GM10266 (cell line): Measurements from ENCODE around the gene ELL2.
"Not testable (repeated sequence)": the region's sequence is repeated elsewhere in the genome, so short reads cannot be mapped to it uniquely, and the experiment has no call there.

Experiments
- DNase-seq: peaks from one replicate; pipeline ENCODE4 v3.0.0; 2012; ENCODE audit errors: extremely low spot score
- TF ChIP-seq, protein P1 (sequence below): IDR thresholded peaks from 2 replicates; pipeline ENCODE4 v1.5.1; 2012; ENCODE audit warnings: mild to moderate bottlenecking, low read depth; ENCODE audit not compliant: control insufficient read depth, insufficient read depth; ENCODE audit errors: missing control alignments

ELL2 gene

DNA sequence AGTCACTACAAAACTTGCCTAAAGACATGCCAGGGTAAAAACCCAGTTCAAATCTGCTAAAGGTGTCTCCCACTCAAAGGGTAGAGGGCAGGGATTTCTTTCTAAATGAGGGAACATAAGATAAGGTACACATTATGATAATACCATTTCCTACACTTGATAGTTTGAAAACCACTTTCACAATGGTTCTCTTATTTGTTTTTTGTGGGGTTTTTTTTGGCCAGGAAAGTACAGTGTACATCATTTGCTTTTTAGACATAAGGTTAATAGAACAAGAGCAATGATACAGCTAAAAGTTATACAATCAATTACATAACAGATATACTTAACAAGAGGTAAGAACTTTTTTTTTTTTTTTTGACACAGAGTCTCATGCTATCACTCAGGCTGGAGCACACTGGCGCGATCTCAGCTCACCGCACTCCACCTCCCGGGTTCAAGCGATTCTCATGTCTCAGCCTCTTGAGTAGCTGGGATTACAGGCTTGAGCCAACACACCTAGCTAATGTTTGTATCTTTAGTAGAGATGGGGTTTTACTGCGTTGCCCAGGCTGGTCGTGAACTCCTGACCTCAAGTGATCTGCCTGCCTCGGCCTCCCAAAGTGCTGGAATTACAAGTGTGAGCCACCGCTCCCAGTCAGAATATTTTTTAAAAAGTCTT, 90.4 kb downstream of the ELL2 start:
- TF ChIP-seq, protein P1, sequence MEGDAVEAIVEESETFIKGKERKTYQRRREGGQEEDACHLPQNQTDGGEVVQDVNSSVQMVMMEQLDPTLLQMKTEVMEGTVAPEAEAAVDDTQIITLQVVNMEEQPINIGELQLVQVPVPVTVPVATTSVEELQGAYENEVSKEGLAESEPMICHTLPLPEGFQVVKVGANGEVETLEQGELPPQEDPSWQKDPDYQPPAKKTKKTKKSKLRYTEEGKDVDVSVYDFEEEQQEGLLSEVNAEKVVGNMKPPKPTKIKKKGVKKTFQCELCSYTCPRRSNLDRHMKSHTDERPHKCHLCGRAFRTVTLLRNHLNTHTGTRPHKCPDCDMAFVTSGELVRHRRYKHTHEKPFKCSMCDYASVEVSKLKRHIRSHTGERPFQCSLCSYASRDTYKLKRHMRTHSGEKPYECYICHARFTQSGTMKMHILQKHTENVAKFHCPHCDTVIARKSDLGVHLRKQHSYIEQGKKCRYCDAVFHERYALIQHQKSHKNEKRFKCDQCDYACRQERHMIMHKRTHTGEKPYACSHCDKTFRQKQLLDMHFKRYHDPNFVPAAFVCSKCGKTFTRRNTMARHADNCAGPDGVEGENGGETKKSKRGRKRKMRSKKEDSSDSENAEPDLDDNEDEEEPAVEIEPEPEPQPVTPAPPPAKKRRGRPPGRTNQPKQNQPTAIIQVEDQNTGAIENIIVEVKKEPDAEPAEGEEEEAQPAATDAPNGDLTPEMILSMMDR: no peak
- DNase-seq: no peak

DNA sequence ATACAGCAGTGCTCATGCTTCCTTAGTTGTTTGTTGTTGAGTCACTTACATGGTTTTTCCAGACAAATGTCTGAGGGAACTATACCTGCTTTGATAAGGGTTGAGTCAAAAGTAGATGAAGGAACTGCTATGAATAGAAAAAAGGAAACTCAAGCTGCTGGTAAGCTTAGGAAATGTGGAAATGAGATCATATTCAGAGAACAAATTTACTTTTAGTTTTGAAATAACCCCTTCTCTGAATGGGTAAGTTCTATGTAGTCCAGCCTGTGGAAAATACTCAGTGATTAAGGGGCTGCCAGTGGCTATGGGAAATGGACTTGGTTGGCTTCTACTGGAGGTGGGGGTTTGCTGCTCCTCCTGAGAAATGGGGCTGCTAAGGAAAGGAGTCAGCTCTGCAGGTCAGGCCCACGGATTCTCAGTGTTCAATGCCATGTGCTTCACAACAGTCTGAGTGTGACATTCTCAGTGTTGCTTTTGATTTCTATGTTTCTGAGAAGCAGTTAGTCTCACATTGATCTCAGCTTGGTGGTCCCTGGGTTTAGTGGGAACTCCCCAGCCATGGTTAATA, 91.5 kb downstream of the ELL2 start:
- TF ChIP-seq, protein P1: no peak
- peak; percentile 61 for DNase-seq

DNA sequence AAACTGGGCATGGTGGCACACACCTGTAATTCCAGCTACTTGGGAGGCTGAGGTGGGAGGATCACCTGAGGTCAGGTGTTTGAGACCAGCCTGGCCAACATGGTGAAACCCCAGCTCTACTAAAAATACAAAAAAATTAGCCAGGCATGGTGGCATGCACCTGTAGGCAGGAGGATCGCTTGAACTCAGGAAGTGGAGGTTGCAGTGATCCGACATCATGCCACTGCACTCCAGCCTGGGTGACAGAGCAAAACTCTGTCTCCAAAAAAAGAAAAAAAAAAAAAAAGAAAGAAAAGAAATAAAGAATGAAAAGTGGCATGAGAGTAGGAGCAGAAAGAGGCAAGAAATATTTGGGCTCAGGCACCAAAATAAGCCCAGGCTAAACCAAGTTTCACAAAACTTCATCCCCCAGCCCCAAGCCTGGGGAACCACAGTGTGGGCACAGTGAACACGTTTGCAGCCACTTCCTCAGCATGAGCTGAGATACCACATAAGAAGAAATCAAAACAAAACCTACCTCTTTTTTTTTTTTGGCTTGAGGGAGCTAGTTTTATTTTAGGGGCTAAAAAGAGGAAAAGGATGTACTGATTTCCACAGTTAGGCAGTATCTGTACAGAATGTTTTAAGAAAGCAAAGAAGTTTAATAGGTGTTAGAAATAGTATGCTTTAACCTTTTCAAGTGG, 92.3 kb downstream of the ELL2 start:
- not testable (repeated sequence) for DNase-seq

DNA sequence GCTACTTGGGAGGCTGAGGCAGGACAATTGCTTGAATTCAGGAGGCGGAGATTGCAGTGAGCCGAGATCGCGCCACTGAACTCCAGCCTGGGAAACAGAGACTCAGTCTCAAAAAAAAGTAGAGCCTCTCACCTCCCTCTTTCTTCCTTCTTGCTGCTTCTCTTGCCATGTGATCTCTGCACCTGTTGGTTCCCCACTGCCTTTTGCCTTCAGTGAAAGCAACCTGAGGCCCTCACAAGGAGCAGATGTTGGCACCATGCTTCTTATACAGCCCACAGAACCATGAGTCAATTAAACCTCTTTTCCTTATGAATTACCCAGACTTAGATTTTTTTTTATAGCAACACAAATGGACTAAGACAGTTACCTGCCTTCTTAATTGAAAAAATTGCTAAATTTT, 93.5 kb downstream of the ELL2 start:
- no peak for DNase-seq
- TF ChIP-seq, protein P1: no peak

DNA sequence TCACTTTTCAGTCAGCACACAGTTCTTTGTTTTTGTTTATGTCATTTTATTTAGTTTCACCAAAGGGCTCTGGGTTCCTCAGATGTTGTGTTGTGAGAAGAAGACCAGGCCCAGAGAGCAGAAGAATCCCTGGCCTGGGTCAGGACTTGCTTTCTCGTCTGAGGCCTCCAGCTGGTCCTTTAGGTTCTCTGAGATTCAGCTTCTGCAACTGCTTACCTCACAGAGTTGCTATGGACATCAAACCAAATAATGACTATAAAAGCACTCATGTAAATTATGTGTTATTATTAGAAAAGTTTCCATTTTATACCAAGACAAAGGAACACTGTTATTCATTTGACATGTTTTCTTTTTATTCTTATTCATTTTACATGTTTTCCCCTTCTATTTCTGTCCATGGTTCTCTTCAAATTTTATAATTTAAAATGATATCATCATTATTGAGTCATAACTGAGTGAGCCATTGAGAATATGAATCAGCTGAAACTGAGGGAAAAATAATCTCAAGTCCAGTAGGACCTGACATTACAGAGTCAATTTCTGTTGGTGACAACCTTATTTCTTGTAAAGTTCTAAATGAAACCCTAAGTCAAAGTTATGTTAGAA, 95.1 kb downstream of the ELL2 start:
- no peak for DNase-seq
- TF ChIP-seq, protein P1: no peak

DNA sequence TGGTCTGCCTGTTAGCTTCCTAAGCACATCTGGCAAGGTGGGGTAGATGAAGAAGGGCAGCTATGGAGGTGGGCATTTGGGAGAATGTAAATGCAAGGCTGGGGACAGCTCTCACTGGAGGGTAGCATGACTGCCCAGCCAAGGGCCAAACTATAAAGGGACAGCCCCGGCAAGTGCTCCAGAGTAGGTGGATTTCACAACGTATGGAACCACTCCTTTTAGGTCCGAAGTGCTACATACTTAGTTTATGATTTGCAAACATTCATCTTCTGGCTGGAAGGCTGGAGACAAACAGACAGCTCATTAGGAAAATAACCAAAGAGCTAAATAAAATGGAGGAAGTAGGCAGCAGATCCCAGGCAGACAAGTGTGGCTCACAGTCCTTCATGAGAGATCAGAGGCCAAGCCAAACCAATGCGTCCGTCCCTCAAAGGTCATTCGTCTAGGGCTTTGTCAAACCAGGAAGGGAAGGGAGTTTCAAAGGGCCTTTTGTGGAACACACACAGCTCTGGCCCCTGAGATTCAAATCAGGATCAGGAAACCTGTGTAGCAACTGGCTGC, 96.6 kb downstream of the ELL2 start:
- DNase-seq: no peak
- TF ChIP-seq, protein P1: no peak

DNA sequence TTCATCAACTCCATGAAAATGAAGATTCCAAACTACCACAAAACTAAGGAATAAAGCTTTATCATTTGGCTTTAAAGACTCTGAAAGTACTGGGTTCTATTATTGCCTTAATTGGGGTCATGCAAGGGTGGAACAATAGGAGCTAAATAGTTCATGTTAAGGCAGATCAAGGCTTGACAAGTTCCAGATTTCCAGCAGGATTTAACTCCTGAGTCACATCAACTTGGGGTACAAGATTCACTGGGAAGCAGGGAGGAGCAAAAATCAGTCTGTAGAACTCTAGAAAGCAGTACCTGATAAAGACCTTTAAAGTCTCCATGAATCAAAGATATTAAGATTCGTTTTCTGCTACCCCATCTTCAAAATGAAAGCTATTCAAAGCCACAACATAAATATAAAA, 97.2 kb downstream of the ELL2 start:
- DNase-seq: no peak
- TF ChIP-seq, protein P1: no peak
